Measurements from ENCODE around the gene GNB1L. TPM values are rescaled to one million over a fixed set of nuclear protein-coding genes. Genes with fewer than 3 reads are reported as not detected.

The GNB1L gene
- total and polyA plus RNA-seq, 9 of the 15 experiments (the other 6 are each of a cell fraction or from before 2014, with no cell fraction given), result 0.56 to 50.5 (median 10.2) TPM

- Histone ChIP-seq H3K9me3 (replicated peaks; ENCODE audit: control insufficient read depth, insufficient read depth, low read depth, low read length) (no peaks in the 10 kb centered on the region), H3K36me3 (ENCODE audit: control insufficient read depth, insufficient read depth, low read length) (no peaks in the 10 kb centered on the region), H3K27me3 (ENCODE audit: control insufficient read depth in 2 of 2, insufficient read depth in 2 of 2, low read length in 2 of 2) (peaks cover 20 to 61% of the 10 kb centered on the region in 2 experiments; a peak in 4 of 5 replicates), H2AFZ (ENCODE audit: low read depth, low read length) (peak overlapping the region; percentile 15; the same call in 1 of the 2 replicates), H3K79me2 (ENCODE audit: control insufficient read depth, insufficient read depth, low read length) (no peaks in the 10 kb centered on the region), H4K20me1 (replicated peaks; ENCODE audit: control insufficient read depth, insufficient read depth, low read length) (peaks cover 51% of the 10 kb centered on the region), H3K4me1 (replicated peaks in 1 of 2; ENCODE audit: control insufficient read depth in 2 of 2, insufficient read depth in 2 of 2, low read length in 2 of 2) (peaks cover 5 to 68% of the 10 kb centered on the region in 2 experiments), H3K4me2 (ENCODE audit: insufficient read depth, low read length) (no peak overlapping the region), H3K4me3 (no peak overlapping the region), H3K27ac (ENCODE audit: extremely low read depth, low read depth, low read length) (no peak overlapping the region), H3K9ac (ENCODE audit: insufficient read depth in 1 of 2, low read depth in 2 of 2, low read length in 2 of 2) (peak overlapping the region in 1 of 2 experiments; percentile 43; a peak in 2 of 4 replicates), H3K9me1 (ENCODE audit: control insufficient read depth, insufficient read depth, low read length) (no peaks in the 10 kb centered on the region)
- intact Hi-C loops (cut with micrococcal nuclease) (no loop called here), in situ Hi-C loops (cut with MboI) (no loop called here)
- peak in 1 of 4 experiments; percentile 56 for DNase-seq (ENCODE audit: extremely low read depth in 1 of 4, low spot score in 3 of 4)
- ChIA-PET POLR2A (interaction anchor here (0.5 to 3.7 kb wide), 22 partner anchors 10 to 601 kb away, joined by 3 to 20 read pairs (median 4); partner anchors contain the start of genes ESS2, GP1BB and TBX1), CTCF (ENCODE audit: low intra/inter-chr PET ratio) (interaction anchor here (0.9 kb wide), 1 partner anchor 165 kb away, joined by 3 read pairs; no protein-coding TSS in a partner anchor)
- no TSS peak for BruUV-seq (replicated peaks)
- FAIRE-seq, result no peak
- 16% methylated on average over 24 of the region's 24 CpGs for WGBS (ENCODE audit: insufficient coverage, low coverage, missing lambda C conversion rate)
- ATAC-seq, result peak; percentile 17
- TF ChIP-seq MBD2 (IDR thresholded peaks at IDR 0.05; ENCODE audit: borderline replicate concordance, low read depth), result no peak
- TF ChIP-seq E2F1 (CRISPR knock-in tag; IDR thresholded peaks at IDR 0.05), result no peak
- TF ChIP-seq ATF1 (CRISPR knock-in tag; IDR thresholded peaks at IDR 0.05), result no peak
- no peak for TF ChIP-seq ATF1 (tag; IDR thresholded peaks at IDR 0.05)
- peak; percentile 47; the same call in 1 of the 2 replicates for TF ChIP-seq ZBTB7A (IDR thresholded peaks at IDR 0.05; ENCODE audit: borderline replicate concordance, control insufficient read depth, low read depth, low read length)
- TF ChIP-seq FUS (optimal IDR thresholded peaks at IDR 0.05; ENCODE audit: low read depth, low read length), result no peak
- TF ChIP-seq RREB1 (CRISPR knock-in tag; IDR thresholded peaks at IDR 0.05), result 0 out of 2 replicates have a peak, but pooled peaks have one; percentile 12
- TF ChIP-seq CHD4 (IDR thresholded peaks at IDR 0.05; ENCODE audit: insufficient read depth, insufficient replicate concordance, low read depth, low read length, poor library complexity, severe bottlenecking), result peak; percentile 55
- TF ChIP-seq HMGN3 (IDR thresholded peaks at IDR 0.05; ENCODE audit: borderline replicate concordance, extremely low read depth, insufficient read length, low read depth, low read length), result peak; percentile 13
Measured at GRCh38 chr22:19745155-19746101, 109.2 kb downstream of the GNB1L start.
